22Rv1 (cell line): ENCODE measurements around the gene IQSEC1.
A peak's percentile ranks its signal among the peaks of the same experiment; 100 is the strongest.

Source experiments
- H3K27ac ChIP-seq: fragments of 450-650 bp; 2 replicates; pipeline ENCODE4 v1.5.1; 2017
- CTCF ChIP-seq: fragments of 450-650 bp; IDR thresholded peaks from 2 replicates; pipeline ENCODE4 v1.5.1; 2017; ENCODE audit warnings: mild to moderate bottlenecking
- ZFX ChIP-seq: fragments of 450-650 bp; IDR thresholded peaks from 2 replicates; pipeline ENCODE4 v1.6.1; 2017; ENCODE audit warnings: antibody characterized with exemption, borderline replicate concordance

IQSEC1 gene

GRCh38 chr3:12994607-12995388, 78.4 kb downstream of the IQSEC1 start:
- H3K27ac ChIP-seq, result peak overlapping the region; percentile 61

GRCh38 chr3:12994357-12994606, 78.9 kb downstream of the IQSEC1 start:
- TF ChIP-seq ZFX, result no peak
- TF ChIP-seq CTCF, result no peak
- H3K27ac ChIP-seq, result peak overlapping the region; percentile 61

More at GRCh38 chr3:12994607-12995388, 78.4 kb downstream of the IQSEC1 start:
- TF ChIP-seq CTCF (peak; percentile 97), ZFX (no peak)

- no peak overlapping the region for H3K27ac ChIP-seq
- no peak for TF ChIP-seq CTCF
- no peak for TF ChIP-seq ZFX
Observed at GRCh38 chr3:12993517-12994356, 79.5 kb downstream of the IQSEC1 start.

- no peak overlapping the region for H3K27ac ChIP-seq
Observed at GRCh38 chr3:12992629-12993516, 80.4 kb downstream of the IQSEC1 start.

GRCh38 chr3:12991861-12992281, 81.4 kb downstream of the IQSEC1 start:
- no peak for TF ChIP-seq CTCF
- TF ChIP-seq ZFX, result no peak
- no peak overlapping the region for H3K27ac ChIP-seq

More at GRCh38 chr3:12992629-12993516, 80.4 kb downstream of the IQSEC1 start:
- no peak for TF ChIP-seq CTCF
- TF ChIP-seq ZFX, result no peak

- H3K27ac ChIP-seq, result no peak overlapping the region
- TF ChIP-seq ZFX (no peak), CTCF (no peak)
Observed at GRCh38 chr3:12991481-12991837, 81.8 kb downstream of the IQSEC1 start.
